Retinal pigment epithelial cell (primary cell): Measurements from ENCODE around the gene PSMB1.
"Not testable (repeated sequence)": the region's sequence is repeated elsewhere in the genome, so short reads cannot be mapped to it uniquely, and the experiment has no call there.

ENCODE experiments used
- DNase-seq: peaks from one replicate; pipeline ENCODE4 v3.0.0-alpha.2; 2010; ENCODE audit warnings: low read depth
- H3K4me3 ChIP-seq: 2 replicates; pipeline ENCODE4 v1.5.1; 2011; ENCODE audit warnings: mild to moderate bottlenecking, low read length, control low read depth, moderate library complexity
- TF ChIP-seq, protein P1 (sequence below): conservative IDR thresholded peaks from 2 replicates; pipeline ENCODE4 v1.5.1; 2011; ENCODE audit warnings: low read depth, low read length, control low read depth, inconsistent platforms

PSMB1 gene

DNA sequence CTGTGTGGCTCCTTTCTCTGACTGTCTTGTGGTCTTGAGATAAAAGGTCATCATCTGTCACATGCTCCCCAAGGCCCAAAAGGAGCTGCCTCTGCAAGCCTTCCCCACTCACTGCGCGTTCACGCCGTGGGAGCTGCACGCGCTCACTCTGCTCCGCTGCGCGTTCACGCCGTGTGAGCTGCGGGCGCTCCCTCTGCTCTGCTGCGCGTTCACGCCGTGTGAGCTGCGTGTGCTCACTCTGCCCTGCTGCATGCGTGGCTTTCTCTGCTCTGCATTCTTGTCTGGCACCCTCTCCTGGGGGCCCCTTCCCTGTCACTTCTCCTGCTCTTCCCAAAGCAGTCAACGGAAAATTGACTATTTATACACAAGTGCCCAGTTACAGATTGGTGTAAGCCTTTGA lies 42.5 kb downstream of the PSMB1 start:
- TF ChIP-seq, protein P1, sequence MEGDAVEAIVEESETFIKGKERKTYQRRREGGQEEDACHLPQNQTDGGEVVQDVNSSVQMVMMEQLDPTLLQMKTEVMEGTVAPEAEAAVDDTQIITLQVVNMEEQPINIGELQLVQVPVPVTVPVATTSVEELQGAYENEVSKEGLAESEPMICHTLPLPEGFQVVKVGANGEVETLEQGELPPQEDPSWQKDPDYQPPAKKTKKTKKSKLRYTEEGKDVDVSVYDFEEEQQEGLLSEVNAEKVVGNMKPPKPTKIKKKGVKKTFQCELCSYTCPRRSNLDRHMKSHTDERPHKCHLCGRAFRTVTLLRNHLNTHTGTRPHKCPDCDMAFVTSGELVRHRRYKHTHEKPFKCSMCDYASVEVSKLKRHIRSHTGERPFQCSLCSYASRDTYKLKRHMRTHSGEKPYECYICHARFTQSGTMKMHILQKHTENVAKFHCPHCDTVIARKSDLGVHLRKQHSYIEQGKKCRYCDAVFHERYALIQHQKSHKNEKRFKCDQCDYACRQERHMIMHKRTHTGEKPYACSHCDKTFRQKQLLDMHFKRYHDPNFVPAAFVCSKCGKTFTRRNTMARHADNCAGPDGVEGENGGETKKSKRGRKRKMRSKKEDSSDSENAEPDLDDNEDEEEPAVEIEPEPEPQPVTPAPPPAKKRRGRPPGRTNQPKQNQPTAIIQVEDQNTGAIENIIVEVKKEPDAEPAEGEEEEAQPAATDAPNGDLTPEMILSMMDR: no peak
- no peak for DNase-seq
- no peak overlapping the region for H3K4me3 ChIP-seq

GRCh38 chr6:170509723-170510018 lies 43.4 kb downstream of the PSMB1 start:
- TF ChIP-seq, protein P1: no peak
- H3K4me3 ChIP-seq: no peak overlapping the region
- DNase-seq: no peak

- DNase-seq, H3K4me3 ChIP-seq: not testable (repeated sequence)
Observed at GRCh38 chr6:170508892-170509722, 44.0 kb downstream of the PSMB1 start.

- not testable (repeated sequence) for H3K4me3 ChIP-seq, DNase-seq
Observed at GRCh38 chr6:170508275-170508674, 44.8 kb downstream of the PSMB1 start.

- not testable (repeated sequence) for DNase-seq, H3K4me3 ChIP-seq
Observed at GRCh38 chr6:170507728-170508127, 45.4 kb downstream of the PSMB1 start.

- no peak for DNase-seq
- TF ChIP-seq, protein P1: no peak
- H3K4me3 ChIP-seq: no peak overlapping the region
Observed at GRCh38 chr6:170506446-170506845, 46.7 kb downstream of the PSMB1 start.

GRCh38 chr6:170505306-170505705 lies 47.8 kb downstream of the PSMB1 start:
- TF ChIP-seq, protein P1: no peak
- H3K4me3 ChIP-seq: no peak overlapping the region
- no peak for DNase-seq

DNA sequence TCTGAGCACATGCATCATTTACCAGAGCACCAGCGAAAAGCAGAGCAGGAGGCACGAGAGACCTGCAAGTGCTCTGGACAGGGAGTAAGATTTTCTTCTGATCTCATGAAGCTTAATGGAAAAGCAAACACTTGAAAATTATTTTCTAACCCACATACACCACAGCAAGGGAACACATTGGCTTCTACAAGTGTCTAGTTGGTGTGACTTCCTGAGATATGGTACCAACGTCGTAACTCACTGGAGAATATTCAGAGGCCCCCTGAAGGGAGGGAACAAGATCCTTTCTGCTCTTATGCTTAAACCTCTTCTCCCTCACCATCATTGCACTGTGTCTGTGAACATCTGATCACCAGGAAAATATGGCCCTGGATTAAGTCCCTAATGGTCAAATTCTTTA lies 48.6 kb downstream of the PSMB1 start:
- H3K4me3 ChIP-seq: no peak overlapping the region
- no peak for DNase-seq
- TF ChIP-seq, protein P1: no peak

- TF ChIP-seq, protein P1: no peak
- DNase-seq: no peak
- H3K4me3 ChIP-seq: no peak overlapping the region
Observed at GRCh38 chr6:170503414-170503761, 49.7 kb downstream of the PSMB1 start.

GRCh38 chr6:170502733-170503413 lies 50.2 kb downstream of the PSMB1 start:
- DNase-seq: not testable (repeated sequence)

GRCh38 chr6:170502268-170502667 lies 50.8 kb downstream of the PSMB1 start:
- DNase-seq, H3K4me3 ChIP-seq: not testable (repeated sequence)

More at GRCh38 chr6:170502733-170503413, 50.2 kb downstream of the PSMB1 start:
- H3K4me3 ChIP-seq: not testable (repeated sequence)
